SU-DHL-6 (cell line): ENCODE data around the gene TSPAN12.

ENCODE experiments used
- EZH2phosphoT487 ChIP-seq: fragments of 200-600 bp; sonication (generic), shearing (Covaris generic); conservative IDR thresholded peaks from 2 replicates; pipeline ENCODE4 v1.6.1; 2018; ENCODE audit warnings: mild to moderate bottlenecking, antibody characterized with exemption, low read length, moderate library complexity, mixed read lengths
- TF ChIP-seq, protein P1 (sequence below): fragments of 200-600 bp; sonication (generic); IDR thresholded peaks from one replicate; pipeline ENCODE4 v1.5.1; 2017; ENCODE audit warnings: antibody characterized with exemption, mild to moderate bottlenecking, low read length, moderate library complexity; ENCODE audit not compliant: insufficient read depth, poor library complexity, severe bottlenecking

DNA sequence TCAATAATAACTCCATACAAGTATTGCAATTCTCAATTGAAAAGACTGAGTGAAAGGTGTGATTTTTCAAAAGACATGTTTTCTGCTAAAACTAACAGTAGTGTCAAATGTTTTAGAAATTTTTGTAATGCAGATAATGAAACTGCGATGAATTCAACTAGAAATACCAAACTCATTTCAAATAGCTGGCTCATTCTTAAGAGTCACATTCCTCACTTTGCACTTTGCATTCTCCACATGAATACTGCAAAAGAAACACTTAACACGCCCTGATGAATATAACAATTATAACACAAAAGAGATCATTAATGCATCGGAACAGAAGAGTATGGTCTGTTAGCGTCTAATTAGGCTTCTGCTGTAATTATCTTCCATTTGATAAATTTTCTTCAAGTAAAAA is 15.5 kb upstream of the TSPAN12 start:
- TF ChIP-seq, protein P1, sequence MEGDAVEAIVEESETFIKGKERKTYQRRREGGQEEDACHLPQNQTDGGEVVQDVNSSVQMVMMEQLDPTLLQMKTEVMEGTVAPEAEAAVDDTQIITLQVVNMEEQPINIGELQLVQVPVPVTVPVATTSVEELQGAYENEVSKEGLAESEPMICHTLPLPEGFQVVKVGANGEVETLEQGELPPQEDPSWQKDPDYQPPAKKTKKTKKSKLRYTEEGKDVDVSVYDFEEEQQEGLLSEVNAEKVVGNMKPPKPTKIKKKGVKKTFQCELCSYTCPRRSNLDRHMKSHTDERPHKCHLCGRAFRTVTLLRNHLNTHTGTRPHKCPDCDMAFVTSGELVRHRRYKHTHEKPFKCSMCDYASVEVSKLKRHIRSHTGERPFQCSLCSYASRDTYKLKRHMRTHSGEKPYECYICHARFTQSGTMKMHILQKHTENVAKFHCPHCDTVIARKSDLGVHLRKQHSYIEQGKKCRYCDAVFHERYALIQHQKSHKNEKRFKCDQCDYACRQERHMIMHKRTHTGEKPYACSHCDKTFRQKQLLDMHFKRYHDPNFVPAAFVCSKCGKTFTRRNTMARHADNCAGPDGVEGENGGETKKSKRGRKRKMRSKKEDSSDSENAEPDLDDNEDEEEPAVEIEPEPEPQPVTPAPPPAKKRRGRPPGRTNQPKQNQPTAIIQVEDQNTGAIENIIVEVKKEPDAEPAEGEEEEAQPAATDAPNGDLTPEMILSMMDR: no peak
- TF ChIP-seq EZH2phosphoT487: no peak
